ENCODE measurements around the gene PARP1. TPM values are rescaled to one million over a fixed set of nuclear protein-coding genes. Genes with fewer than 3 reads are reported as not detected.
A peak's percentile ranks its signal among the peaks of the same experiment; 100 is the strongest.

The PARP1 gene
- polyA plus RNA-seq, 1 donor from 2014 or later: 321 TPM

DNA sequence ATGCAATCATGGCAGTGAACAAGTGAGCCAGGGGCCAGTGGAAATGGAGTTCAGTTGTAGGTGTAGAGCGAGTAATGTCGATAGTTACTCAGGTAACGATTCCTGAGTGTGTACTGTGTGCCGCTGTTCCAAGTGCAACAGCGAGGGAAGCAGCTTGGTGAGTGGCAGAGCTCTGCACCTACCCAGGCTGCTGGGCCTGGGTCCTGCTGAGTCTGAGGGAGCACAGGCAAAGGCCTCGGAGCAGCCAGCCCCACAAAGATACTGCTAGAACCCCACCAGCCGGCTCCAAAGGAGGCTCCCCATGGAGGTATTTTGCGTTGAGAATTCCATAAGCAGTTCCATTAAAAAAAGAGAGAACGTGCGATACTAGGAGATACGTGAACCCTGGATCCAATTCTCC, 23.2 kb downstream of the PARP1 start:
- Mint-ChIP-seq H3K9me3 (no peaks in the 10 kb centered on the region), H3K4me1 (peaks cover 0 to 3% (median 0%) of the 10 kb centered on the region in 3 donors), H3K27ac (no peak overlapping the region), H3K27me3 (no peaks in the 10 kb centered on the region), H3K4me3 (no peak overlapping the region), H3K36me3 (peaks cover 3% of the 10 kb centered on the region)

DNA sequence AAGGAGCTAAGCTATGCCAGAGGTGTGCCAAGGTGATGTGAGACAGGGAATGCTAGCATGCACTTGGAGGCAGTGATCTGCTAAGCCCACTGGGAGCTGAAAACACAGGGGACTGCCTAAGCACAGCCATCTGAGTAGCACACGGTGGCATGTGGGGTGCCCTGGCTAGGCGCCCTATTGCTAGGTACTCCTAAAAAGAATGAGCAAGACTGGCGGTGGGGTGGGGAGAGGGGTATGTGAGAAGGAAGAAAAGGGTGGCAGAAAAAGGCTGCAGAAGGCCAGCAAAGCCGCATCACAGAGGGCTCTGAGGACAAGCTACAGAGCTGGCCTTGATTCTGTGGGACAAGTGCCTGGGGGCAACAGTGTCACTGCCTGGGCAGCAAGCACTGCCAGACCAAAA, 23.9 kb downstream of the PARP1 start:
- Mint-ChIP-seq H3K9me3 (no peaks in the 10 kb centered on the region), H3K4me3 (no peak overlapping the region), H3K36me3 (peaks cover 3% of the 10 kb centered on the region), H3K27me3 (no peaks in the 10 kb centered on the region), H3K4me1 (peaks cover 0 to 3% (median 0%) of the 10 kb centered on the region in 3 donors), H3K27ac (no peak overlapping the region)

DNA sequence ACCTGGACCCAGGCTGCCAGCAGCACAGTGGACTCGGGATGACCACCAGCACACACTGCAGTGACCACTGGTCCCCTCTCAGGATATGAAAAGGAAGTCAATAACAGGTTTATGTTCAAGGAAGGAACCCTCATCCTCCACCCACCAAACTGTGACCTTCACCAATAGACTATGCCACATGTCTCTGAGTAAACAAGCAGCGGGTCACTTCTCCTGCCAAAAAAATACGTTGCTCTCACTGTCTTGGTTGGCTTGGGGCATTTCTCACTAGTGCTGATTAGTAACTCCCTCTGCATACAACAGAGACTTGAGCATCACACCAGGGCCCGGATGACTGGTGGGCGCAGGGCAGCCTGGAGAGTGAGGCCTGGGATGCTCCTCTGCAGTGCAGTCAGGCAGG, 25.9 kb downstream of the PARP1 start:
- peak overlapping the region in 1 of 3 donors; percentile 27 for H3K27ac Mint-ChIP-seq
- H3K9me3 Mint-ChIP-seq: no peaks in the 10 kb centered on the region
- H3K4me1 Mint-ChIP-seq: peaks cover 0 to 3% (median 0%) of the 10 kb centered on the region in 3 donors
- peaks cover 3% of the 10 kb centered on the region for H3K36me3 Mint-ChIP-seq
- no peaks in the 10 kb centered on the region for H3K27me3 Mint-ChIP-seq
- H3K4me3 Mint-ChIP-seq: no peak overlapping the region

DNA sequence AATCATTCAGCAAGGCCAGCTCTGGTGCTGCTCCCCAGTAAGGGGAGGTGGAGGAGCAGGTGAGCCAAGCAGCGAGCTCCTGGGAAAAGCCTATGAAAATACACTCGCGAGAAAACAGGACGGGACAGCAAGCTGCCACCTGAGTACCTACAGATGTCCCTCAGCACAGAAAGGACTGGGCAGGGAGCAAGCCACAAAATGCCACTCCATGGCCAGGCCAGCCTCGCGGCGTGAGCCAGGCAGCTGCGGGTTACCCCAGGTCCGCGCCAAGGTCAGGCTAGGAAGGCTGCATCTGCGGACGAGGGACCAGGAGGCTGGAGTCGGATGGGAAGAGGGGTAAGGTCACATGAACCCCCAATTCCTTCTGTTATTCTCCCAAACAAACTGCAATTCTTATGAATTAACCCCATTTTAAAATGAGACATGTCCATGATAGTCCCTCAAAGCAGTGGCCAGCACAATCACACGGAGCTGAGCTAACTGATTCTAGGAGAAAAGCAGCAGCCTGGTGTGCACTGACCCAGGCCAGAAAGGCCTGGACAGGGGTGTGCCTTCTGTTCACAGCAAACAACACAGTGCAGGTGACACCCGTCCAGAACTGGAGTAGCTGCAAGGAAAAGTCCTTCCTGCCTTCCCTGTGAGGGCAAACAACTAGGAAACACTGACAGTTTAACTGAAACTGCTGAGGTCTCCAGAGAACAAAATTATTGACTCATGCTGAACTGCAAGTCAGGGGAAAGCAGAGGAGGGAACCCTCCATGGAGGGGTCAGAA, 26.5 kb downstream of the PARP1 start:
- H3K27me3 Mint-ChIP-seq: no peaks in the 10 kb centered on the region
- H3K36me3 Mint-ChIP-seq: peaks cover 3% of the 10 kb centered on the region
- H3K4me1 Mint-ChIP-seq: peaks cover 0 to 3% (median 0%) of the 10 kb centered on the region in 3 donors
- no peaks in the 10 kb centered on the region for H3K9me3 Mint-ChIP-seq
- H3K27ac Mint-ChIP-seq: no peak overlapping the region
- H3K4me3 Mint-ChIP-seq: no peak overlapping the region

DNA sequence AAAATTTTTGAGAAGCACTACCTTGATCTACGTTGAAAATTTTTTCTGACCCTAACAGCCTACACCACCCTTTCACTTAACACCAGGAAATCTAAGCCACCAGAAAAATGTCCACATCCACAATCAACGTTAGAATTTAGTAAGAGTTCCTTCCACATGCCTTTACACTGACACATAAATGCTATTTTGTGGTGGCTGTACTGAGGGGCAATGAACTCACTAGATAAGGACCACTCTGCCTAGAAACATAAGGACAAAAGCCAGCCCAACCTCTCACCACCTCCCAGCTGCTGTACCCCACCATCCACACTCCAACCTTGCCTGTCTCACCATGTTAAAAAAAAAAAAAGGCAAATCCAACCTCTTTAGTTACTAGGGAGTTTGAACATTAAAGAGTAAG, 29.8 kb downstream of the PARP1 start:
- peaks cover 3% of the 10 kb centered on the region for H3K36me3 Mint-ChIP-seq
- no peaks in the 10 kb centered on the region for H3K9me3 Mint-ChIP-seq
- H3K4me1 Mint-ChIP-seq: peaks cover 0 to 3% (median 3%) of the 10 kb centered on the region in 3 donors
- H3K4me3 Mint-ChIP-seq: no peak overlapping the region
- peak overlapping the region in 1 of 3 donors; percentile 64 for H3K27ac Mint-ChIP-seq
- H3K27me3 Mint-ChIP-seq: no peaks in the 10 kb centered on the region

DNA sequence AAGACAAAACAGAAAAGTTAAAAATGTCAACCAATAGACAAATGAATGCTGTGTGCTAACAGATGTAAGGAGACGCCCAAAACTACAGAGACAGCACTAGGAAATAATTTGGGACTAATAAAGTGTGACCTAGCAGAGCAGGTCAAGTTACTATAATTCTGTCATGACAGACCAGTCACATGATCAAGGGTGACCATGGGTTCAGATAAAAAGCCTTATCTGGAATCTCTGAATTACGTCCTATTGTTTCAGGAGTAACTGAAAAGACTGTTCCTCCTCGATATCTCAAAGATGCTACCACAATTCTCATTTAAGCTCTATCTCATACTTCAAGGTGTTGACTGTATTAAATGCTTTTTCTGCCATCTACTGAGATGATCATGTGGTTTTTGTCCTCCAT, 31.6 kb downstream of the PARP1 start:
- no peaks in the 10 kb centered on the region for H3K9me3 Mint-ChIP-seq
- H3K4me1 Mint-ChIP-seq: peaks cover 5 to 12% (median 9%) of the 10 kb centered on the region in 3 donors
- H3K4me3 Mint-ChIP-seq: no peak overlapping the region
- H3K27me3 Mint-ChIP-seq: no peaks in the 10 kb centered on the region
- peak overlapping the region in 2 of 3 donors; percentile 55 to 76 for H3K27ac Mint-ChIP-seq
- H3K36me3 Mint-ChIP-seq: peaks cover 3% of the 10 kb centered on the region

DNA sequence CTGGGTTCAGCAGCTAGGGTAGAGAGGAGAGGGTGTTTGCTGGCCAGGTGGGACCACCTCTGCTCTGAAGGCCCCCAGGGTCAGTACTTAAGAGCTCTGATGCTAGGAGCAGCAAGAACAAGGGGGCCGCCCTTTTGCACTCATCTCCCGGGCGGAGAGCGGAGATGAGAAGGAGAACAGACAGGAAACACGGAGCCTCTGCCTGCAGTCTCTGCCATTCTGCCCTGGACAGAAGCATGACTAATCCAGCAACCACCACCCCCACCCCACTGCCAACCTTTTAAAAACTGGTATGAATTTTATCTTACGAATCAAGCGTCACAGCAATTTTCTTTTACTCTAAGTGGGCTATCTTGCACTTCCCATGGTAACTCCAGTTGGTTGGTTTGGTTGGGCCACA, 34.5 kb downstream of the PARP1 start:
- H3K36me3 Mint-ChIP-seq: no peaks in the 10 kb centered on the region
- no peaks in the 10 kb centered on the region for H3K27me3 Mint-ChIP-seq
- H3K9me3 Mint-ChIP-seq: no peaks in the 10 kb centered on the region
- peaks cover 32 to 37% (median 33%) of the 10 kb centered on the region in 3 donors for H3K4me1 Mint-ChIP-seq
- H3K4me3 Mint-ChIP-seq: no peak overlapping the region
- H3K27ac Mint-ChIP-seq: peak overlapping the region in 2 of 3 donors; percentile 36 to 60

DNA sequence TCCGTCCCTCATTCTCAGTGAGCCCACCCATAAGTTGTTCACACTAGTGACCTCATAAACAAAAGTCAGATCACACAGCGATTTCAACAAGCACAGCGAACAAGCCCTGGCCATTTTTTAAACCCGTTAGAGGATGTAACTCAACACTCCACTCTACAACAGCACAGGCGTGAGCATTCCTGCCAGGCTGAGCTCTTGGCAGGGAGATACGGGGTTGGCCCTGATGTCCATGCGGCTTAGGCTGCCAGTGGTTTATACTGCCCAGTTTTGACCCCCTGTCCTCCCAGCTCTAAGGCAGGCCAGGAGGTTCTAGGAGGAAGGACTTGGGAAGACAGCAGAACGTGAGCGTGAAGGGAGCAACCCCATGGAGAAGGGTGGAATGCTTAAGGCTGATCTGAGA, 35.0 kb downstream of the PARP1 start:
- Mint-ChIP-seq H3K4me1 (peaks cover 32 to 37% (median 34%) of the 10 kb centered on the region in 3 donors), H3K9me3 (no peaks in the 10 kb centered on the region), H3K36me3 (no peaks in the 10 kb centered on the region), H3K4me3 (peak overlapping the region in 1 of 4 donors; percentile 63), H3K27ac (peak overlapping the region in 2 of 3 donors; percentile 36 to 76), H3K27me3 (no peaks in the 10 kb centered on the region)

DNA sequence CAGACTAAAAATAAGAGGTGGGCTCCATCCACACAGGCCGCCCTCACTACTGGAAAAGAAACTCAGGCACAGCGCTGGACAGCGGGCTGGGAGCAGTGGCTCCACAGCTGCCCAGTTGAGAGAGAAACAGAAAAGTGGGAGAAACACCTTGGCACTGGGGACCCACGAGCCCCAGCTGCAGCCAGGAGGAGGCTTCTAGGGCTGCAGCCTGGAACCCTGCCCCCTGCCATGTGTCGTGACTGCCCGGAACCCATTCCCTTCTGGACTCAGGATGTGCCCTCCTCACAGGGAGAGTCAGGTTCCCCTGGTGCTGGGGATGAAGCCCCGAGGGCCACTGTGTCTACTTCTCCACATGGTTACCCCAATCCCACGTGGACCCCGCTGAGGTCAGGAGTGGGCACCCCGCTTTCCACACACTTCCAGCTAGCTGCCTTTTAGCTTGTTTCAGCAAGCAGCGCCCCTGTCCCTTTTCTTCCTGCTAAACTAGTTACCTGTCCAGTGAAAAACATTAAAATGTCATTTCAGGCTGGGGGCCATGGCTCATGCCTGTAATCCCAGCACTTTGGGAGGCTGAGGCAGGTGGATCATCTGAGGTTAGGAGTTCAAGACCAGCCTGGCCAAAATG, 35.9 kb downstream of the PARP1 start:
- Mint-ChIP-seq H3K27ac (peak overlapping the region; percentile 89 to 94 (median 92)), H3K9me3 (no peaks in the 10 kb centered on the region), H3K36me3 (no peaks in the 10 kb centered on the region), H3K4me3 (peak overlapping the region in 2 of 4 donors; percentile 9 to 74), H3K4me1 (peaks cover 37 to 40% (median 38%) of the 10 kb centered on the region in 3 donors), H3K27me3 (no peaks in the 10 kb centered on the region)

DNA sequence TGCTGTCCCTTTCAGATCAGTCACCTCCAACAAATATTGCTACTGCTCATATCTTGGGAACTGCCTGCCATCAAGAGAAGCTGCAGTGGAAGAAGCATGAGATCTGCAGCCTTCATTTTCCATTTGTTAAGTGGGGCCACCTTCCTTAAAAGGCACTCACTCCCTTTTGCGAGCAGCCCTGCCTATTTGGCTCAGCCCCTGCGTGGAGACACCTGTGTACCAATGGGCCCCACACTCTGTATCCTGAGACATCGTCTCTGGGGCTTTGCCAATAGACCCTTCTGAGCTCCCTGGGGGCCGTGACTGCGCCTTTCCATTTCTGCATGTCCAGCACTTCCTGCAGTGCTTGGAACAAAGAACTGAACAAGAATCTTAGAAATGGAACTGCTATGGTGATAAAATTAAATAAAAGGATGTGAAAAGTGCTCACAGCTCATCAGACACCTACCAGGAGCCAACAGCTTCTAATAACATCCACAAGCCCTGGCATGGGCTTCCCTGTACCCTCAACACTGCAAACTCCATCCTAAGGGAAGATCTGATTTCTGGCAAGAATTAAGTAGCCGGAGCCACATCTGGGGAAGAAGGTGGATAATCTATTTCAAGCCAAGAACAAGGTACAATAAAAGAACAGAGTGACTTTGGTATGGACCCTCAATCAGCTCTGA, 36.7 kb downstream of the PARP1 start:
- Mint-ChIP-seq H3K4me1 (peaks cover 37 to 40% (median 38%) of the 10 kb centered on the region in 3 donors), H3K9me3 (no peaks in the 10 kb centered on the region), H3K36me3 (no peaks in the 10 kb centered on the region)

DNA sequence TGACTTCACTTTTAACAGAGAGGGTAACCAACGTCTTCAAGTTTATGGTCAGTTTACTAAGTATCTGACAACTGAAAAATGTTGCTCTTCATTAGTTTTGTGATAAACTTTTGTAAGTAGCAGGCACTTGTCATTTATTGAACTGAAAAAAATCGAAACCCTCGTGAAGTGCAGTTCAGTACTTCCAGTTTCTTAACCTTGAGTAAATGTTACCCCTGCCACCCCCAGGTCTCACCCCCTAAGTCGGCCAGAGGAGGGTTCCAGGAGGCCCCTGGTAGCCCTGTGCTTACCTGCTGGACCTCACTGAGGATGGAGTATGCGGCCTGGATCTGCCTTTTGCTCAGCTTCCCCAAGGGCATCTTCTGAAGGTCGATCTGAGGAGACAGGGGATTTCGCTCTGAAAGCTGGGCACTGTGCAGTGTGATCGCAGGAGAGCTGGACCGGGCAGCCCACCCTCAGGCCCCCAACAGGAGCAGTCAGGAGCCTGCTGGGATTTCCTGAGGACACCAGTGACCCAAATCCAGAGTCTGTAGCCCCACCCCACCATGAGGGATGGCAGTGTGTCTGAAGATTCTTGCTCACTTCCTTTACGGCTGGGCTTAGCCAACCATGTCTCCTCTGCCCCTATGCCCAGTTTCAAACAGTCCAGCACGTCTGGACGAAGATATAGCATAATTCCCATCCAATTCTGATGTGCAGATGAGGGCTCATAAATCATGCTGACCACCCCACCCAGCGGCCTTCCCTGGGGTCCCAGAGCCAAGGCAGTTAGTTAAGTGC, 37.6 kb downstream of the PARP1 start:
- no peaks in the 10 kb centered on the region for H3K27me3 Mint-ChIP-seq
- peak overlapping the region; percentile 89 to 94 (median 92) for H3K27ac Mint-ChIP-seq
- H3K36me3 Mint-ChIP-seq: no peaks in the 10 kb centered on the region
- peaks cover 37 to 40% (median 38%) of the 10 kb centered on the region in 3 donors for H3K4me1 Mint-ChIP-seq
- no peaks in the 10 kb centered on the region for H3K9me3 Mint-ChIP-seq
- H3K4me3 Mint-ChIP-seq: peak overlapping the region; percentile 55 to 89 (median 79)

More for the DNA sequence above, 36.7 kb downstream of the PARP1 start:
- Mint-ChIP-seq H3K4me3 (peak overlapping the region; percentile 55 to 89 (median 79)), H3K27me3 (no peaks in the 10 kb centered on the region), H3K27ac (peak overlapping the region; percentile 89 to 94 (median 92))

DNA sequence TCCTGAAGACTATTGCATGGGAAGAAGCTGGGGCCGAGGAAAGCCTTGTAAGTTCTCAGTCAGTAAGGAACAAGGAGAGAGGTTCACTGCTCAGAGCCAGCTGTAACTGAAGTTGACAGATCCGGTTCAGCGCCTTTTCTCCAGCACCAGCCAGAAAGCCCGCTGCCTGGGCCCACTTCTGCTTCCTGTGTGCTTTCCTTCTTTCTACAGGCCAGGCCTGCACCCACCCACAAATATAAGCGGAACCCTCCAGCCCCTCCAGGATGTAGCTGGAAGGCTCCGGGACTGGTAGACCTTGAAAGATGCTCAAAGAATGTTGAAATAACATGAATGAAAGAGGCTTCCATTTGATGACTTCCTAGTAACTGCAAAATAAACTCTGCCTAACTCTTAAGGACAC, 38.8 kb downstream of the PARP1 start:
- Mint-ChIP-seq H3K9me3 (no peaks in the 10 kb centered on the region), H3K4me1 (peaks cover 37 to 40% (median 38%) of the 10 kb centered on the region in 3 donors), H3K27ac (peak overlapping the region; percentile 71 to 92 (median 89)), H3K4me3 (peak overlapping the region in 3 of 4 donors; percentile 72 to 84 (median 73)), H3K27me3 (no peaks in the 10 kb centered on the region), H3K36me3 (no peaks in the 10 kb centered on the region)

DNA sequence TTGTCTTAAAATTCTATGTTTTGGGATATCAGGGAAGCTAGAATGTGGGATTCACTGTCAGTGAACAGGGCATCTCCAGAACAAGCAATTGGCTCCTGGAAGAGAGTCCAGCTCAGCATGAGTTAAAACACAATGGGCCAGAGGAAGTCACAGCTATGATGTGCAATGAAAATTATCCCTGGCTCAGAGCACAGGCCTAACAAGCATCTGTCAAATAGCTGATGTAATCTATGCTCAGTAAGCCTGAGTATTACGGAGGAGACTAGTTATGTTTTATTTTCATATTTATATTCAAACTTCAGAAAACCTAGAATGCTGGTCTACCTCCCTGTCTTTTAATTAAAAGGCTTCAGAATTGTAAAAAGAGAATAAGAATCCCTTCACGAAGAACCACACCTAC, 41.6 kb downstream of the PARP1 start:
- no peak overlapping the region for H3K4me3 Mint-ChIP-seq
- peaks cover 30 to 35% (median 32%) of the 10 kb centered on the region in 3 donors for H3K4me1 Mint-ChIP-seq
- H3K27ac Mint-ChIP-seq: no peak overlapping the region
- peaks cover 7% of the 10 kb centered on the region for H3K36me3 Mint-ChIP-seq
- H3K27me3 Mint-ChIP-seq: no peaks in the 10 kb centered on the region
- no peaks in the 10 kb centered on the region for H3K9me3 Mint-ChIP-seq

DNA sequence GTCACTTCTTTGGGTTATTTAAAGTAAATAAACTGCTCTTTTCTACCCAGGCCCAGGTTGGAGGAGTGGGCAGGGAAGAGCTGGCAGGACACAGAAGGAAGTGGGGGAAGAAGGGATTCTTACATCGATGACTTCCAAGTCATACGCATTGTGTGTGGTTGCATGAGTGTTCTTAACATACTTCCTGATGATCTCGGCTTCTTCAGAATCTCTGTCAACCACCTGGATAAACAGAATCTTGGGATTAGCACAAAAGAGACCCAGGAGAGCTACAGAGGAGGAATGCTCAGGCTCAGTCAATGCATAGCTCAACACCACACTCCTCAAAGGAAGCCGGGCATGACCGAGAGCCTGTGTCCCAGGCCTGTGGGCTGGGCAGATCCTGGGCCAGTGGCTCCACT, 42.1 kb downstream of the PARP1 start:
- H3K4me1 Mint-ChIP-seq: peaks cover 29 to 31% (median 30%) of the 10 kb centered on the region in 3 donors

More for the DNA sequence above, 42.1 kb downstream of the PARP1 start:
- no peak overlapping the region for H3K27ac Mint-ChIP-seq
- H3K36me3 Mint-ChIP-seq: peaks cover 7% of the 10 kb centered on the region
- no peak overlapping the region for H3K4me3 Mint-ChIP-seq
- H3K27me3 Mint-ChIP-seq: no peaks in the 10 kb centered on the region
- H3K9me3 Mint-ChIP-seq: no peaks in the 10 kb centered on the region
